Neural crest cell (in vitro differentiated cells): ENCODE results near the gene CAST. TPM values are rescaled to one million over a fixed set of nuclear protein-coding genes. Genes with fewer than 3 reads are reported as not detected.

Experiments used
- DNase-seq: peaks from one replicate; pipeline ENCODE4 v3.0.0; 2021; ENCODE audit warnings: low read depth, mixed read lengths, low spot score
- H3K27ac Mint-ChIP-seq: one replicate; pipeline ENCODE4 v1.8.0; 2021; ENCODE audit warnings: mild to moderate bottlenecking, mixed read lengths; ENCODE audit not compliant: unreplicated experiment
- H3K27me3 Mint-ChIP-seq: 2 replicates; pipeline ENCODE4 v1.8.0; 2021; ENCODE audit warnings: low read depth, mild to moderate bottlenecking, mixed read lengths
- H3K36me3 Mint-ChIP-seq: 2 replicates; pipeline ENCODE4 v1.8.0; 2021; ENCODE audit warnings: low read depth, mild to moderate bottlenecking, mixed read lengths
- H3K4me1 Mint-ChIP-seq: 2 replicates; pipeline ENCODE4 v1.8.0; 2021; ENCODE audit warnings: mixed read lengths
- H3K4me3 Mint-ChIP-seq: one replicate; pipeline ENCODE4 v1.8.0; 2021; ENCODE audit warnings: mild to moderate bottlenecking, mixed read lengths
- H3K9me3 Mint-ChIP-seq: 2 replicates; pipeline ENCODE4 v1.8.0; 2021; ENCODE audit warnings: mixed read lengths
- CTCF ChIP-seq: fragments of 200-600 bp; sonication (generic); conservative IDR thresholded peaks from 2 replicates; pipeline ENCODE4 v1.5.0; 2021; ENCODE audit warnings: antibody characterized with exemption, mild to moderate bottlenecking
- total RNA-seq: library from RNA; stranded (reverse); gene quantifications from 2 replicates; pipeline ENCODE4 v1.2.1, GENCODE V29; 2021

CAST gene
- total RNA-seq, 1 donor from 2014 or later = 50.7 TPM

GRCh38 chr5:96821260-96821916, 159.2 kb downstream of the CAST start:
- Mint-ChIP-seq H3K27me3 (no peaks in the 10 kb centered on the region), H3K9me3 (no peaks in the 10 kb centered on the region), H3K4me1 (no peaks in the 10 kb centered on the region), H3K36me3 (no peaks in the 10 kb centered on the region), H3K27ac (no peak overlapping the region), H3K4me3 (no peak overlapping the region)
- no peak for TF ChIP-seq CTCF
- no peak for DNase-seq

- no peaks in the 10 kb centered on the region for H3K36me3 Mint-ChIP-seq
- TF ChIP-seq CTCF = no peak
- H3K27me3 Mint-ChIP-seq = no peaks in the 10 kb centered on the region
- H3K4me1 Mint-ChIP-seq = no peaks in the 10 kb centered on the region
- H3K4me3 Mint-ChIP-seq = no peak overlapping the region
- H3K27ac Mint-ChIP-seq = no peak overlapping the region
- no peaks in the 10 kb centered on the region for H3K9me3 Mint-ChIP-seq
- no peak for DNase-seq
Observed at GRCh38 chr5:96822686-96823459, 160.7 kb downstream of the CAST start.

- Mint-ChIP-seq H3K27me3 (no peaks in the 10 kb centered on the region), H3K4me1 (no peaks in the 10 kb centered on the region), H3K27ac (no peak overlapping the region), H3K4me3 (no peak overlapping the region), H3K9me3 (no peaks in the 10 kb centered on the region), H3K36me3 (no peaks in the 10 kb centered on the region)
- DNase-seq = no peak
- TF ChIP-seq CTCF = no peak
Observed at GRCh38 chr5:96823900-96824380, 161.8 kb downstream of the CAST start.

Other genes starting within 250 kb of the CAST start
- gene PCSK1, start 229.1 kb upstream of the CAST start, total RNA-seq = 0.47 and 0.52 TPM in 2 replicates
- 32.8 and 34.3 TPM in 2 replicates for gene ERAP1, start 145.6 kb downstream of the CAST start, total RNA-seq
- gene ERAP2, start 214.1 kb downstream of the CAST start, total RNA-seq = not detected in 2 replicates